Esophagus muscularis mucosa (tissue), 4 donors: ENCODE data around the gene IGFL4. TPM values are rescaled to one million over a fixed set of nuclear protein-coding genes. Genes with fewer than 3 reads are reported as not detected.

Experiments
- DNase-seq: peaks from one replicate; pipeline ENCODE4 v3.0.0-alpha.2; 2017; ENCODE audit errors: extremely low spot score
- H3K27ac ChIP-seq, 4 donors: fragments of 200-600 bp; sonication (generic); replicated peaks in 1 of 4; 1 replicate in 3 of 4; 2 replicates in 1 of 4; pipeline ENCODE4 v1.5.1; 2016 to 2019; ENCODE audit warnings: mild to moderate bottlenecking in 1 of 4
- H3K27me3 ChIP-seq, 4 donors: fragments of 200-600 bp; sonication (generic); one replicate each; pipeline versions ENCODE4 v1.5.1 to v1.6.0; 2016 to 2019
- H3K36me3 ChIP-seq, 4 donors: fragments of 200-600 bp; sonication (generic); one replicate each; pipeline ENCODE4 v1.5.1; 2016 to 2019
- H3K4me1 ChIP-seq, 4 donors: fragments of 200-600 bp; sonication (generic); one replicate each; pipeline ENCODE4 v1.5.1; 2016 to 2019
- H3K4me3 ChIP-seq, 4 donors: fragments of 200-600 bp; sonication (generic); 1 replicate in 2 of 4; 2 replicates in 2 of 4; pipeline ENCODE4 v1.5.1; 2016 to 2019; ENCODE audit warnings: mild to moderate bottlenecking in 4 of 4, moderate library complexity in 1 of 4
- H3K9me3 ChIP-seq, 4 donors: fragments of 200-600 bp; sonication (generic); 1 replicate in 3 of 4; 2 replicates in 1 of 4; pipeline ENCODE4 v1.5.1; 2016 to 2019
- EP300 ChIP-seq: sonication (generic); formaldehyde crosslinking; IDR thresholded peaks from one replicate; pipeline ENCODE4 v1.6.1; 2017; ENCODE audit warnings: antibody characterized with exemption
- POLR2A ChIP-seq: fragments of 450-650 bp; IDR thresholded peaks from one replicate; pipeline ENCODE4 v1.6.1; 2017; ENCODE audit warnings: antibody characterized with exemption, moderate library complexity, mild to moderate bottlenecking, low read depth
- POLR2AphosphoS5 ChIP-seq, 2 donors: sonication (generic); formaldehyde crosslinking; IDR thresholded peaks; one replicate each; pipeline ENCODE4 v1.6.1; 2017; ENCODE audit warnings: antibody characterized with exemption in 2 of 2
- WGBS: methylation state at CpG from one replicate; pipeline ENCODE4 v1.1.5; 2018; 5-methylcytosine and 5-hydroxymethylcytosine counted together
- intact Hi-C: fragments of 100-400 bp; cut with DNase I; formaldehyde crosslinking; loops from one replicate; pipeline ENCODE4 v1.15.1; 2023
- total RNA-seq, 4 donors: library from RNA; depleted of rRNA; stranded (reverse); fragments of >200 nt; gene quantifications; one replicate each; pipeline versions ENCODE4 v1.1.0 to v1.2.1, GENCODE V29; 2016
- TF ChIP-seq, protein P1 (sequence below), 3 experiments: fragments of 200-600 bp in 2 of 3; fragments of 450-650 bp in 1 of 3; sonication (generic) in 2 of 3; IDR thresholded peaks; one replicate each; pipeline ENCODE4 v1.5.1; 2017 to 2019; ENCODE audit warnings: antibody characterized with exemption in 3 of 3, mild to moderate bottlenecking in 2 of 3, moderate library complexity in 1 of 3

The IGFL4 gene
- total RNA-seq, 4 donors from 2014 or later, result not detected

- no peak overlapping the region for H3K27ac ChIP-seq
- 100% methylated on average over 1 of the region's 3 CpGs for whole genome bisulfite sequencing
Measured at GRCh38 chr19:46032597-46033025, 8.2 kb downstream of the IGFL4 start.

GRCh38 chr19:46031781-46032596 is 8.8 kb downstream of the IGFL4 start:
- Histone ChIP-seq H3K36me3 (no peaks in the 10 kb centered on the region), H3K9me3 (no peaks in the 10 kb centered on the region), H3K4me1 (peaks cover 0 to 5% (median 0%) of the 10 kb centered on the region in 4 donors), H3K27ac (no peak overlapping the region), H3K27me3 (peaks cover 0 to 29% (median 0%) of the 10 kb centered on the region in 4 donors), H3K4me3 (no peak overlapping the region)
- DNase-seq, result peak; percentile 77
- TF ChIP-seq POLR2AphosphoS5 (IDR thresholded peaks at IDR 0.05), result no peak
- TF ChIP-seq EP300, result no peak
- no peak for TF ChIP-seq POLR2A
- TF ChIP-seq, protein P1, sequence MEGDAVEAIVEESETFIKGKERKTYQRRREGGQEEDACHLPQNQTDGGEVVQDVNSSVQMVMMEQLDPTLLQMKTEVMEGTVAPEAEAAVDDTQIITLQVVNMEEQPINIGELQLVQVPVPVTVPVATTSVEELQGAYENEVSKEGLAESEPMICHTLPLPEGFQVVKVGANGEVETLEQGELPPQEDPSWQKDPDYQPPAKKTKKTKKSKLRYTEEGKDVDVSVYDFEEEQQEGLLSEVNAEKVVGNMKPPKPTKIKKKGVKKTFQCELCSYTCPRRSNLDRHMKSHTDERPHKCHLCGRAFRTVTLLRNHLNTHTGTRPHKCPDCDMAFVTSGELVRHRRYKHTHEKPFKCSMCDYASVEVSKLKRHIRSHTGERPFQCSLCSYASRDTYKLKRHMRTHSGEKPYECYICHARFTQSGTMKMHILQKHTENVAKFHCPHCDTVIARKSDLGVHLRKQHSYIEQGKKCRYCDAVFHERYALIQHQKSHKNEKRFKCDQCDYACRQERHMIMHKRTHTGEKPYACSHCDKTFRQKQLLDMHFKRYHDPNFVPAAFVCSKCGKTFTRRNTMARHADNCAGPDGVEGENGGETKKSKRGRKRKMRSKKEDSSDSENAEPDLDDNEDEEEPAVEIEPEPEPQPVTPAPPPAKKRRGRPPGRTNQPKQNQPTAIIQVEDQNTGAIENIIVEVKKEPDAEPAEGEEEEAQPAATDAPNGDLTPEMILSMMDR (IDR thresholded peaks at IDR 0.05), result no peak
- intact Hi-C loops, result loop anchor here (5.0 kb wide), 1 partner anchor 160 kb away; no protein-coding TSS in a partner anchor
- WGBS, result 64% methylated on average over 3 of the region's 5 CpGs

More at GRCh38 chr19:46032597-46033025, 8.2 kb downstream of the IGFL4 start:
- Histone ChIP-seq H3K4me3 (no peak overlapping the region), H3K9me3 (no peaks in the 10 kb centered on the region), H3K27me3 (peaks cover 0 to 28% (median 2%) of the 10 kb centered on the region in 4 donors), H3K36me3 (no peaks in the 10 kb centered on the region), H3K4me1 (peaks cover 0 to 5% (median 0%) of the 10 kb centered on the region in 4 donors)
- intact Hi-C loops, result loop anchor here (5.0 kb wide), 1 partner anchor 160 kb away; no protein-coding TSS in a partner anchor
- DNase-seq, result peak; percentile 78
- TF ChIP-seq, protein P1 (IDR thresholded peaks at IDR 0.05), result no peak
- no peak for TF ChIP-seq EP300
- no peak for TF ChIP-seq POLR2AphosphoS5 (IDR thresholded peaks at IDR 0.05)
- no peak for TF ChIP-seq POLR2A

DNA sequence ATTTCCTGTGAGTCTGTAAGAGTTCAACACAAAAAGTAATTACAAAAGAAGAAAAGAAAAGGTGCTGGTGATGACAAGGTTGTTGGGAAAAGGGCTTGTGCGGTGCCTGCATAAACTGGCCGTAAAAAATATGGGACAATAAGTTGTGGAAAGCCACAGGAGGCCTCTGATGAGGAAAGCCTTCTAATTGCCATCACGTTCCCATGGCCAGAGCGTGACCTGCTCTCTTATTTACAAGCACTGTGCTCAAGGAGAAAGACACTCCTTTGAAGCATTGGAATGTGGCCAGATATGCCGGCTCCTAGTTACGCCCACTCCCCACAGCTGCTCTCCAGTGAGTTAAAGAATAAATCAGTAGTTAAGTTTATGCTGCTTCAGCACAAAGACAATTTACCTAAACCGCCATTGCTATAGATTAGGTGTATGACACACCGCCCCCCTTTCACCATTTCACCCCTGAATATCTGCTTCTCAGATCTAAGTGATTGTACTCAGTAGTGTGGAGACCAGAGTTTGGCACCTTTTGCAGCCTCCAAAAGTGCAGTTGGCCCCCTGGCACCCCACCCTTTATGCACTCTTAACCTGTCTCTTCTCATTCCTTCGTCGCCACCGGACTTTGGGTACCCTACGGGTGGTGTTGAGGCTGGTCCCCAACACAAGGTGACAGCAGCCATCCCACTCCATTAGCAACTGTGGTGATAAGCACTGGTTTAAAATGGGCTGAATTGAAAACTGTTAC is 9.8 kb downstream of the IGFL4 start:
- Histone ChIP-seq H3K4me1 (peaks cover 0 to 5% (median 0%) of the 10 kb centered on the region in 4 donors), H3K27me3 (peaks cover 0 to 29% (median 4%) of the 10 kb centered on the region in 4 donors), H3K4me3 (no peak overlapping the region), H3K36me3 (no peaks in the 10 kb centered on the region), H3K9me3 (no peaks in the 10 kb centered on the region), H3K27ac (no peak overlapping the region)
- intact Hi-C loops, result loop anchor here (5.0 kb wide), 1 partner anchor 161 kb away; no protein-coding TSS in a partner anchor
- 61% methylated on average over 12 of the region's 12 CpGs for WGBS
- TF ChIP-seq POLR2AphosphoS5 (IDR thresholded peaks at IDR 0.05) (no peak), EP300 (no peak), POLR2A (no peak)
- TF ChIP-seq, protein P1 (IDR thresholded peaks at IDR 0.05), result no peak
- DNase-seq, result peak; percentile 82

GRCh38 chr19:46025835-46026234 is 15.0 kb downstream of the IGFL4 start:
- WGBS, result 78% methylated on average over 3 of the region's 3 CpGs
- Histone ChIP-seq H3K4me3 (no peak overlapping the region), H3K9me3 (no peaks in the 10 kb centered on the region), H3K4me1 (peaks cover 0 to 14% (median 0%) of the 10 kb centered on the region in 4 donors), H3K27me3 (peaks cover 2 to 61% (median 15%) of the 10 kb centered on the region in 4 donors), H3K36me3 (no peaks in the 10 kb centered on the region), H3K27ac (no peak overlapping the region)
- no peak for DNase-seq
- intact Hi-C loops, result no loop called here
- no peak for TF ChIP-seq POLR2A
- no peak for TF ChIP-seq POLR2AphosphoS5 (IDR thresholded peaks at IDR 0.05)
- TF ChIP-seq, protein P1 (IDR thresholded peaks at IDR 0.05), result no peak
- no peak for TF ChIP-seq EP300
